ENCODE data around the gene ACKR2.

ACKR2 gene

GRCh38 chr3:42809202-42809601 is at the start of gene ACKR2:
Gene ACKR2 (plus strand): TSS chr3:42809445. CDS start chr3:42864503, 55,058 bp downstream.
- no peak within 1 kb of the TSS for H3K27ac ChIP-seq
- CTCF ChIA-PET = no interaction called here
- no peak for DNase-seq (ENCODE audit: low spot score)
- POLR2A ChIA-PET (ENCODE audit: low non-redundant PET) = no interaction called here
- TF ChIP-seq CTCF (conservative IDR thresholded peaks at IDR 0.05; ENCODE audit: low read depth) = no peak

GRCh38 chr3:42762046-42762724 is 47.1 kb upstream of the ACKR2 start:
- no peak overlapping the region for H3K27ac ChIP-seq
- POLR2A ChIA-PET (ENCODE audit: low non-redundant PET) = no interaction called here
- no peak for TF ChIP-seq CTCF (conservative IDR thresholded peaks at IDR 0.05; ENCODE audit: low read depth)
- CTCF ChIA-PET = no interaction called here
- DNase-seq (ENCODE audit: low spot score) = no peak

GRCh38 chr3:42763021-42763420 is 46.2 kb upstream of the ACKR2 start:
- TF ChIP-seq CTCF (conservative IDR thresholded peaks at IDR 0.05; ENCODE audit: low read depth) = no peak
- CTCF ChIA-PET = no interaction called here
- H3K27ac ChIP-seq = no peak overlapping the region
- no peak for DNase-seq (ENCODE audit: low spot score)
- POLR2A ChIA-PET (ENCODE audit: low non-redundant PET) = no interaction called here

GRCh38 chr3:42764115-42764514 is 45.1 kb upstream of the ACKR2 start:
- POLR2A ChIA-PET (ENCODE audit: low non-redundant PET) = no interaction called here
- no peak for TF ChIP-seq CTCF (conservative IDR thresholded peaks at IDR 0.05; ENCODE audit: low read depth)
- DNase-seq (ENCODE audit: low spot score) = no peak
- H3K27ac ChIP-seq = no peak overlapping the region
- CTCF ChIA-PET = no interaction called here

- POLR2A ChIA-PET (ENCODE audit: low non-redundant PET) = no interaction called here
These were observed 44.5 kb upstream of the ACKR2 start for GRCh38 chr3:42764561-42765295.

More at GRCh38 chr3:42764561-42765295, 44.5 kb upstream of the ACKR2 start:
- TF ChIP-seq CTCF (conservative IDR thresholded peaks at IDR 0.05; ENCODE audit: low read depth) = no peak
- no peak for DNase-seq (ENCODE audit: low spot score)
- CTCF ChIA-PET = no interaction called here
- H3K27ac ChIP-seq = no peak overlapping the region
